CD4-positive, alpha-beta T cell treated with Interleukin-1 beta for 1 hour (primary cell): Measurements from ENCODE around the gene OVCA2.

Experiments used
- DNase-seq, 2 donors: peaks; one replicate each; pipeline ENCODE4 v3.0.0-alpha.2; 2020 to 2022

OVCA2 gene

DNA sequence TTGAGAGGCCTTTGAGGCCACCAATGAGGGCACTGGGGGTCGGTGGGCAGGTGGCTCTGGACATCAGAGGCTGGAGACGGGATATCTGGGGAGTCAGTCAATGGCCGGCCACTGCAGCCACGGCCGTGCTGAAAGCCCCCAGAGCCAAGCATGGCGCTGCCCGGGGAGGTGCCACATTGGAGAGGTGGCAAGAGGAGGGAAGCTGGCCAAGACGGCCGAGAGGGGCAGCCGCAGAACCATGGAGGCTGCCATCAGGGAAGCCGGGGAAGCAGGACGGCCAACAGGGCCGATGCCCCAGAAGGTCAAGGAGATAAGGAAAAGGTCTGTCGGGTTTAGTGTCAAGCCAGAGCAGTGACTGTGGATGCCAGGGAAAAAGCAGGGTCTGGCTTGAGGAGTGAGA, 26.5 kb upstream of the OVCA2 start:
- no peak for DNase-seq

DNA sequence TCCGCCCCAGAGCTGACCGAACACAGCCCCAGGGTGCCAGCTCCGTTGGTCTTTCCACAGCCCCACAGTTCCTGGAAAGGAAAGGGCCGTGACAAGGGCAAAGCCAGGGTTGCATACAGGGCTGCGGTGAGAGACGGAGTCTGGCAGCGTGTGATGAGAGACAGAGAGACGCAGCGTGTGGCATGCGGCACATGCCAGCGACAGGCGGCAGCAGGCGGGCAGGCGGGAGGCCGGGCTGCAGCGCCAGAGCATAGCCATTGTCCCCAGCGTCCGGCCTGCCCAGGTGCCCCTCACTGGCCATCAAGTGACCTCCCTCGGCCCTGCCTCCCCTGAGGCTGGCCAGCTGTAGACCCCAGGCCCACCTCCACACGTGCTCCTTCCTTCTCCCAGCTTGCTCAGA, 25.3 kb upstream of the OVCA2 start:
- no peak for DNase-seq

DNA sequence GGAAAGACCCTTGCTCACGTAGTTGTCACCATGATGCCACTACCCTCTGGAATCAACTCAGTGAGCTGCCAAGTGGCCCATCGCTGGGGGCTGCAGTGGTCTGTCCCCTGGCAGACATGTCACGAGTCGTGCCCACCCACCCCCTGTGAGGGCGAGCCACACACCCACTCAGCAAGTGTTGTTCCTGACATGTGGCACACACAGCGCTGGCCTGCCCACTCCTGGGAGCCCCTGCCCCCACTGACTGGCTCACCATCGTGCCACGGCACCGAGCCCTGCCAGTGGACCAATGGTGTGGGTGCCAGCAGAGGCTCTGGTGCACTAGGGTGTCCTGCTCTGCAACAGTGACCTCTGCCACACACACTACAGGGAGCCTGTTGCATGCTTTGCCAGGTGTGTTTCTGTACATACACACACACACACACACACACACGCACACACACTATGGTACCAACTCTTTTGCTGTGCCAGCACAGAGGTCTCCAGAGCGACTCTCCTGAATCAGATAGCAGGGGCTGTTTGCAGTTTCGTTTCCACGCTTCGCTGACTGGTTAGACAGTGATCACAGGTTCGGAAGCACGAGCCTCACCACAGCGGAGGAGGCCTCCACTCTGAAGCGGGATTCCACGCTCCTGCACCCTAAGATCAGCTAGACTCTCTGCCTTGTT, 24.4 kb upstream of the OVCA2 start:
- no peak for DNase-seq

DNA sequence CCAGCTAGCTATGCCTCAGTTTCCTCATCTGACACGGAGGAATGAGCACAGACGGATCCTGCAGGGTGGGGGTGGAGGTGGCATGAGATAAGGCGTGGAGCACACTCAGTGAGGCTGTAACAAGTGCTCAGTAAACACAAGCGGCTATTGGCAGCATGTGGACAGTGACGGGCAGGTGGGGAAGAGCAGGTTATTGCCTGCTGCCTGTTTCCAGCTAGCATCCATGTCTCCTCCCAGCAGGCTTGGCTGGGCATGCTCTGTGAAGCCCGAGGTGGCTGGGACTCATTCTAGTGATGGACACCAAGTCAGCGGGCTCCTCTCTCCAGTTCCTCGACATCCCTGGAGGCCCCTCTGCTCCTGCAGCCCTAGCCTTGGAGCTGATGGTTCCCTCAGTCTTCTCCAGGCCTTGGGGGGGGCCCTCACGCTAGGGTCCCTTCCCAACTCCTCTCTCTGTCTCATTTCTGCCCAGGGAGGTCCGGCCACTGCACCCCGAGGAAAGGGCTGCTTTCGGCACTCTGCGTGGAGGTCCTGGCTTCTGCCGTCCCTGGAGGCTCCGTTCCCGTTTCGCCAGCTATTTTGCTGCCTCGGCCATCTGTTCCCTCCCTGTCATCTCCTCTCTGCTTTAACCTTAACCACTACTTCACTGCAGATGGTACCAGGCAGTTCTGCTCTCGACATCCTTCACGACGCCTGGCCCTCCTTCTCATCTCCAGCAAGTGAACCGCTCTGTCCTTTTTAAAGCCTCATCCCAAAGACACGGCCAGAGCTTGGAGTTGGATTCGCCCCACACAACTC, 22.9 kb upstream of the OVCA2 start:
- no peak for DNase-seq

DNA sequence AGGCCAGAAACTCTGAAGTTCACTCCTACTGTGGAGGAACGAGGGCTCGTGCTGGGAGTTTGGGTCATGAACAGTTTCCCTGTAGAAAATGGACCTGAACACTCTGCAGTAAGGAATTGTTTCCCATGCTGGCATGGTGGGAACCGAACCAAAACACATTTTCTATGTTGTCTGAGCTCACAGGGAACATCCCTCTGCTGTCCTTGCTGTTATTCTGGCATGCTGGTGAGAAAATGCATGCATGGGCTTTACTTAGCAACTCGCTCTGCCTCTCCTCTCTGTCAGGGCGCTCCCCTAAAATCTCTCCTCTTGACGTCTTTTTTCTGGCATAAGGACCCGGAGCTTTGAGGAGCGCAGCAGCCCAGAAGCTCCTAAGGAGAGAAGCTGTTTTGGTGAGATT, 22.1 kb upstream of the OVCA2 start:
- no peak for DNase-seq

DNA sequence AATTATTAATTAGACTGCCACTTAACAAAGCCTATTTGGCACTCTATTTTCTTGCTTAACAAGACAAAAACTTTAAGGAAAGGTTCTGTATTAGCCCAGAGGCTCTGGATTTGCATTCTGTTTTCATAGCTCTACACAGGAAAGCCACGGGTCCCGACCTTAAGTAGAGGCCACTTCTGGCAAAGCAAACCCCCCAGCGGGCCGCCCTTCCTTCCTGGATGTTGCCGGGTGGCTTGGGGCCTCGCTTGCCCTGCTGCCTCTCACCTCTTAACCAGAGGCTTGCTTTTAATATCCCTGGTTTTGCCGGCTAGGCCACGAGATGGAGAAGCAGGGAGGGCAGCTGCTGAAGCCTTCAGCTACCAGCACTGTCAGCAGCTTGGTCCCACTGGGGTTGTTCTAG, 21.1 kb upstream of the OVCA2 start:
- no peak for DNase-seq

DNA sequence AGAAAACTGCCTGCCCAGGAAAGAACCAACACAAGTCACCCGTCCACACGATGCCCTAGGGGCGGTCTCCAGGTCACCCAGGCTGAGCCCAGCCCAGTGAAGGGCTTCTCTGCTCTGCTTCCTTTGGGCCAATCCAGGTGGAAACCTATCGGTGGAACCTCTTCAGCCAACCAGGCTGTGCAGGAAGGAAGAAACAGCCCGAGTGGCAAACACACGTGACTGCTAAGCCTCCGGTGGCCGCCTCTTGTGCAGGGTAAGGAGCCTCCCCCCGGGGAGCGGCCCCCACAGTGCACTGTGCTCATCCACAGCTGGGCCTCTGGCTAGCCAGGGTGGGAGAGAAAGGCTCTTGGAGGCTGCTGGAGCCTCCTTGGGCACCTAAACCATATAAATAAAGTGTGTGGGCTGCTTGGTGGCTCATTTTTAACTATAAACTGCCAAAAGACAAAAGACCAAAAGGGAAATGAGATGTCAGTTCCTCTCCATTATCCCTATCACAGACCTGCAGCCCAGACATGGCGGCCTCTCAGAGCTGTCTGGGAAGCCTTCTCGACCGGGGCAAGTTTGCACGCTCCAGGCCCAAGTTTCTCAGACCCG, 19.1 kb upstream of the OVCA2 start:
- DNase-seq = no peak

DNA sequence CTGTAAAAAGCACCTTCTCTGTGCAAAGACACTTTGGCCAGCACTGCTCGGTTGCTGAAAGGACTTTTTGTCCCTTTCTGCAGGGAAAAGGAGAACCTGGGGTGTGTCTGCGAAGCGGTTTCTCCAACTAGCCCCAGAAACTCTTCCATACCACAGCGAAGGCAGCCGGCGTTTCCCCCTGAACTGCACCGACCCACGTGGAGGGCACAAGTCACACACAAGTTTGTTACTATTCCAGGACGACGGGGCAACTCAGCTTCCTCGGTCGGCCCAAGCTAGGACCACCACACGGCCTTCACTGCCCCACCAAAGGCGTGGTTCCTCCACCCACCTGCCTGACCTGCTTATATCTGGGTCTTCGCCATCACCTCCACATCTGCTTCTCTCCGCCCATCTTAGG, 18.6 kb upstream of the OVCA2 start:
- no peak for DNase-seq

DNA sequence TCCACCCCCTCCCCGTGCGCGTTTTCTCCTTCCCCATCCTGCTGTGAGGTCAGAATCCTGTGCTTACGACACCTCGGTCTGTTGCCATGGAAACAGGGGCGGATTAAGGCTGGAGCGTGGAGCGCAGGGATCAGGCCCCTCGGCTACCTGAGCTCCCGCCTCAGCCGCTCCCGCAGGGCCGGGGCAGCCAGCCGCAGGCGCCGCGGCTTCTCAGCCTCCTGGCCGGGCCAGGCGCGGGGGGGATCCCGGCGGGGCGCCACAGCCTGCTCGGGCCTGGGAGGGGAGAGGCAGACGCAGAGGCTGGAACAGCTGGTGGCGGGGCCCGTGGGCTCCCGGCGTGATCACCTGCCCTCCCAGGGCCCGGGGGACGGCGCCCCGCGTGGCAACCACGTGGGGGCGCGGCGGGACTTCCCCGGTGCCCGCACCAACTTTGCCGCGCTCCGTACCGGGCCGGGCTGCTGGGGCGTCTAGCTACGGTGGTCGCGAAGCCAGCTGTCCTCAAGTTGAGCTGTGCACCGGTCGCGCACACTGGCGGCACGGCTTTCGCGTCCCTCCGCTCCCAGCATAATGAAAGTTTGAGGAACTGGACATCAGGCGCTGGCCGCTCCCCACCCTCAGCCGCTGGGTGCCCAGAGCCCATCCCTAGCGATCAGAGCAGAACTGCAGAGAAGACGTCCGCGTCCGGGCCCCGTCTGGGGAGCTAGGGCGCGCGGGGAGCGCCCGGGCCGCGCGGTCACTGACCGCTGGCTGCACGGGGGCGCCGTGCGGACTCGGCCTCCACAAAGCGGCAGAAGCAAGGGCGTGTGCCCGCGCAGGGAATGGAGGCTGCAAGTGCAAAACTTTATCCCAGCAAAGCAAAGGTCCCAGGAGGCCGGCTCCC, 17.9 kb upstream of the OVCA2 start:
- peak; percentile 60 to 72 for DNase-seq

DNA sequence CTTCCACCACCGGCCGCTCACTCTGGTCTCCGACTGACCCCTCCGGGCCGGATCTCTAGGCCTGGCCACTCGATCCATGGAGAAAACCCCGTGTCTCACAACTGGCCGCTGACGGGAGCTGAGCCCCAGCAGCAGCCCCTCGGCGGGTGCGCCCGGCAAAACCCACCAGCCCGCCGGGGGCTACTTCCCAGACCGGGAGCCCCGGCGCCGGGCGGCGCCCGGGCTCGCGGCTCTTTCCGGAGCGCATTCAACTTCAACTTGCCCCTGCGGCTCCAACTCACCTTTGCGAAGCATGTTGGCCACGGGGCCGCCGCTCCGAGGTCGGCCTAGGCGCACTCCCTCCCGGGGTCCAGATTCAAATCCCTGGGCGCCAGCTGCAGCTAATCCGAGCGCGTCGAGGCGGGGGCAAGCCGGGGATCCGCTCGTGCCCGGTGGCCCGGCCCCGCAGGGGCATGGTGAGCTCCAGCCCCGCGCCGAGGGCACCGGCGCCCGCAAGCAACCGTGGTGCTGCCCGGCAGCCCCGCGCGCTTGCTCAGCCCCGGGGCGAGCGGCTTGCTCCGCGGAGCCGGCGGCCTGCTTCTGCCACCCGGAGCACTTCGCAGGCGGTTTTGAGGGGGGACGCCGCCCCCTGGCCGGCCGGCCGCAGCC, 17.1 kb upstream of the OVCA2 start:
- DNase-seq = no peak

DNA sequence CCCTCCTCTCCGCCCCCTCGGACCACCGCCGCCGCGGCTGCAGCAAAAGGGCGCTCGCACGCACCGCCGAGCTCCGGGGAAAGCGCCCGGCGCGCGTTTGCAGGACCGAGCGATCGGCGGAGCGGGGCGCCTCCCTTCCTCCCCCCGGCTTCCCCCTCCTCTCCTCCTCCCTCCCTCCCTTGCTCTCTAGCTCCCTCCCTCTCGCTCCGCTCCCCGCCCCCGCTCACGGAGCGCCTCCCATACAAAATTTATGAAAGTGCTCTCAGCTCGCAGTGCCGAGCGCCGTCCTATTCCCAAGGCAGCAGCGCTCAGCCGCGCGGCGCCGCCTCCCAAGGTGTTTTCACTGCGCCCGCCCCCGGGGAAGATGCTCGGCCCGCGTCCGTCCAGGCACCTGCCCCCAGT, 16.6 kb upstream of the OVCA2 start, which contains the start of gene RTN4RL1:
Gene RTN4RL1 (minus strand): TSS at position 115 of the 402 bp plus-strand sequence. CDS start 469 bp downstream, outside the sequence.
- peak; percentile 77 to 82 for DNase-seq

DNA sequence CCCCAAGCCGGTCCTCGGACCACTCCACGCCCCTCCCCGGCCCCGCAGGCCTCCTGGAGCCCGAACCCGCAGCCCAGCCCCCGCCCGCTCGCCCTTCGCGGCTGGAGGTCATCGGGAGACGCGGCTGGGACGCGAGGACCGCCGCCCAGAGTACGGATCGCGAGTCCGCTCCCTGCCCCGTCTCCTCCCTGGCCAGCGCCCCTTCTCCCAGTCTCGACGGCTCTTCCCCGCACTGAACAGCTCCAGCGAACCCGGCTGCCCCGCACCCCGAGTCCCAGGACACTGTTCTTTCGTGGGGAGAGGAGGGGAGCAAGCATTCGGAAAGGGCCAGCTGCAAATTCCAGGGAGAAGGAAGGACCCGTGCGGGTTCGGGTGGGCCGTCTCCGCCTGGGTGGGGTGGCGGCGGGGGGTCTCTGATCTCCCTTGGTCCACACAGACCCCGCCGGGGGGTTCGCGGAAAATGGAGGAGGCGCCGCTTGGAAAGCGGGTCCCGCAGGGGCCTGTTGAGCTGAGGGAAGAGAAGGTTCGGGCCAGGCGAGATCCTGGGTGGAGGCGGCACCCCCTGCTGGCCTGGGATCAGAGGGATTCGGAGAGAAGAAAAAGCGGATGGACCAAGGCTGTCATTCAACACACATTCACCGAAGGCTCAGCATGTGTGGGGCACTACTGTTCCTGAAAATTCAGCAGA, 16.1 kb upstream of the OVCA2 start:
- no peak for DNase-seq

DNA sequence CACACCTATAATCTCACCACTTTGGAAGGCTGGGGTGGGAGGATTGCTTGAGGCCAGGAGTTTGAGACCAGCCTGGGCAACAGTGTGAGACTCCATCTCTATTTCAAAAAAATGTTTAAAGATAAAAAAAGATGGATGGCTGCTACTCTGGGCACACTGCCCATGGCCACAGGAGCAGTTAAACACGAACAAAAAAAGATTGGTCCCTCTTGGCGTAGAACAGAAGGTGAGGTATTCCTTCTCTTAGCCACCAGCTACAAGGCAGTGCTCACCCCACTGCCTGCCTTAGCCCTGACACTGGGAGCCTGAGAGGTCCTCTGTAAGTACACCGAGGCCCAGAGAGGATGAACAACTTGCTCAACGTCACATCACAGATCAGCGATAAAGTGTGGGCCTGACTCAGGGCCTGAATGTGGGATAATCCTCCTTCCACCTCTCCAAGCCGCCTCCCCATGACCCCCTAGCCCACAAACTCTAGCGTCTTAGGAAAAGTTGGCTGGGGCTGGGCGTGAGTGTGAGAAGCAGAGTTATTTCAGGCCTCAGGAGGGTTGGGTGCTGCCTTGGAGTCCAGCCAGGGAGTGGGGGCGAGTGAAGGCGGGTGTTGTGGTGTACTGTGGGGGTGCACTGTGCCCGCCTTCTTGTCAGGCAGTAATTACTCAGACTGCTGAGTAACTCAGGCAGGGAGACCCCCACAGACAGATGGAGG, 14.1 kb upstream of the OVCA2 start:
- no peak for DNase-seq

DNA sequence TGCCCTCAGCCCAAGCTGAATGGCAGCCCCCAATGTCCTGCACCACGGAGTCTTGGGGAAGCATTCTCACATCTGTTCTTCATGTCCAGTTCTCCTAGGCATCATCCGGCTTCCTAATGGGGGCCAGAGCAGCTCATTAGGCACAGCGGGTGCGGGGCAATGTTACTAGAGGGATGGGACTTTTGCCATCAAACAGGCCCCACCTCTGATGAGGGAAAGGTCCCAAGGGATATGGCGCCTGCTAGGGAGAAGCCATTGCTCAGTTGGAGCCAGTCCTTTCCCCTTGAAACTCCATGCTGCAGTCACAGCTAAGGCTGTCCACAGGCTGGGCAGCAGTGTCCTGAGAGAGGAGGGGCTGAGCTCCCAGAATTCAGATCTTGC, 13.6 kb upstream of the OVCA2 start:
- DNase-seq = no peak

DNA sequence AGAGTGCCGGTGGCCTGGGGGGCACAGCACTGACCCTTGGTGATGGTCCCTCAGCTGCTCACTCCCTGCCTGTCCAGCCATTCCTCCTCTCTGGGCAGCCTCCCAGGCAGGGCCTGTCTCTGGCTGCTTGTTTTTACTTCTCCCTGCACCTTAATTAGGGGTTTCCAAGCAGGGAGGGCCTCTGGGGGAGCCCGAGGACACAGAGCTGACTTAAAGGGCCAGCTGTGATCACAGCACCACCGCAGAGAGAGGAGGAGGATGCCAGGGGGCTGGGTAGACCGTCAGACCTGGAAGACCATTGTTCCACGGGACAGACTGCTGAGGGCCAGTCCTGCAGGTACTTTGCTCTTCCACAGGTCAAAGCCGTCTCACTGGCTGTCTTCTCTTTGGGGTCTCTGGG, 13.1 kb upstream of the OVCA2 start:
- no peak for DNase-seq

DNA sequence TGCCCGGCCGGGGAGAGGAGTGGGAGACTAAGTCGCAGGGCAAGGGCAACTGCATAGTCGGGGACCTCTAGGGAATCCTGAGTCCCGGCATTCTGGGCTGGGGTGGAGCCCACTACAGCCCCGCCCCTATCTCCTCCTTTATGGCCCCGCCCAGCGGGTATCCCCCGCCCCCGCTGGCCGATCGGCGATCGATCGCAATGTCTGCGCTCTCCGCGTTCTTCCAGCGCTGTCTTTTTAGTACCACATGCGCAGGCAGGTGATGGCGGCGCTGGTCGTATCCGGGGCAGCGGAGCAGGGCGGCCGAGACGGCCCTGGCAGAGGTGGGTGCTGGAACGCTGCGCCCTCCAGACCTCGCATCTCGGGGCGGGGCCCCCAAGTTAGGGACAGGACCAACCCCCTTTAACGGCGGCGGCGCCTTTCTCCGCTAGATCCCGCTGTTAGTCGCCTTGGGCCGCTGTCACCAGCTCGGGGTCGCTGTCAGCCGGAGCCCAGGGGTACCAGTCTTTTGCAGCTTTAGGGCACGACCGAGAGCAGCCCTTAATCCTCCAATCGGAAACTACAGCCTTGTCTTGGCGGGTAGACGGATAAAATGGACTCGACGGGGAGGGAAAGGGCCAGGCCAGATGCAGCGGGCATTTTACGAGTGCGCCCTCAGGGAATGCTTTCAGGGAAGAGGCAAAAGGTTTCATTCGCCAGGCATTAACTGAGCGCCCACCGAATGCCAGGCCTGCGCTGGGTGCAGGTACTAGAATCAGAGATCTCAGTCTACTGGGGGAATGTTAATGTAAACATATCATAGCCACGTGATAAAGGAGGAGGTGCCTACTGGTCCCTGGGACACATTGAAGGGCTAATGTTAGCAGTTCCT, 11.7 kb upstream of the OVCA2 start, which contains the start of gene DPH1:
Gene DPH1 (plus strand): TSS at position 243 of the 868 bp plus-strand sequence. CDS start 17 bp downstream, at position 260.
- DNase-seq = peak; percentile 85 to 88

DNA sequence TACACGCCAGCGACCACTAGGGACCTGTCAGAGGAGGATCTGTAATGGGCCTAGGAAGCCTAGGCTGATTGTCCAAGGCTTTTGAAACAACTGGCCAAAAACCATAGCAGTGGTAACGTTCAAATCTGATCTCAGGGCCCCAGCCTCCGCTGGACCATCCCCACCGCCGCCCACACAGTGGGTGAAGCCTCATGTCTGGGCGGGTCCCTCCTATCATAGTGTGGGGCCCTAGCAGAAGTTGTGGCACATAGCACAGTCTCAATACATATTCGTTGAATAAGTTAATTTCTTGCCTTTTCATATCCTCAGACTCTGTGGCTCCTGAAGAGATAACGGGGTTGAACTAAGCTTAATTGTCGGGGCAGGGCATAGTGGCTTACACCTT, 11.1 kb upstream of the OVCA2 start:
- peak in 1 of 2 donors; percentile 68 for DNase-seq

DNA sequence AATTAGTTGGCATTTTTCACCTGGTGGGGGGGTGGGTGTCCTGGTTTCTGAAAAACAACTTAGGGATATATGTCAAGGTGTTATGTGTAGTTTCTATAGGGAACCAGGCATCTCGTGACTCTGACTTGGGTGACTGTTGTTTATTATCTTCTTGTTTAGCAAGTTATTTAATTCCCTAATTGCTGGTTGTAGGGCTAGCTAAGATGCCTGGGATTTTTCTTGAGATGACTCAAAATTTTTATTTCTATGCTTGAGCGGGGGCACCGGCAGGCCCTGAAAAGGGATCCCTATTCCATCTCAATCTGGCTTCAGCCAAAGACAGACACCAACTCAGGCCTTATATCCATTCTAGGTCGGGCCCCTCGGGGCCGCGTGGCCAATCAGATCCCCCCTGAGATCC, 8.7 kb upstream of the OVCA2 start:
- DNase-seq = no peak

DNA sequence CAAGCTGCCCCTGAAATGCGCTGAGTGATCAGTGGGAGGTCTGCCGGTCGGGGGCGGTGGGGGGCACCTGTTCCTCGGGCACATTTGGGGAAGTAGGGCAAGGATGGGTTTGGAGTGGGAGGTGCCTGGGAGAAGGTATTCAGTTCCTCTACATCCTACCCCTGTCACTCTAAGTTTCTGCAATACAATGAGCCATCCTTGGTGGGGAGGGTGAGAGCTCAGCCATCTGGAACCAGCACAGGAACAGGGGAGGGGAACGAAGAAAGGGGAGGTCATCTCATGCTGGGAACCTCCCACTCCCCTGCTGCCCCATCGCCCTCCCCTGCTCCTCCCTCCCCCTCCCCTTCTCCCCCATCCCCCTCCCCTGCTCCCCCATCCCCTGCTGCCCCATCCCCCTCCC, 7.7 kb upstream of the OVCA2 start:
- no peak for DNase-seq
